Loucy (cell line): ENCODE measurements around the gene GRM7.

Source experiments
- H2AFZ ChIP-seq: fragments of 200-600 bp; sonication (generic); 2 replicates; pipeline ENCODE4 v1.6.0; 2016; ENCODE audit warnings: antibody characterized with exemption, mild to moderate bottlenecking, low read length, moderate library complexity
- H3F3A ChIP-seq: fragments of 200-600 bp; 2 replicates; pipeline ENCODE4 v1.6.0; 2016; ENCODE audit warnings: antibody characterized with exemption, low read depth, mild to moderate bottlenecking
- H3K27me3 ChIP-seq: fragments of 200-600 bp; sonication (generic); 2 replicates; pipeline ENCODE4 v1.6.1; 2014; ENCODE audit warnings: low read length, mild to moderate bottlenecking; ENCODE audit not compliant: insufficient read depth, poor library complexity, severe bottlenecking
- H3K36me3 ChIP-seq: fragments of 200-600 bp; sonication (generic); 2 replicates; pipeline ENCODE4 v1.6.1; 2016; ENCODE audit warnings: low read length; ENCODE audit not compliant: insufficient read depth
- H3K4me1 ChIP-seq: fragments of 200-600 bp; sonication (generic); 2 replicates; pipeline ENCODE4 v1.5.1; 2014; ENCODE audit warnings: low read length, mild to moderate bottlenecking; ENCODE audit not compliant: insufficient read depth, poor library complexity, severe bottlenecking
- H3K4me2 ChIP-seq: fragments of 200-600 bp; sonication (generic); 2 replicates; pipeline ENCODE4 v1.6.0; 2014; ENCODE audit warnings: antibody characterized with exemption, low read length, low read depth, mild to moderate bottlenecking; ENCODE audit not compliant: poor library complexity, severe bottlenecking
- H3K4me3 ChIP-seq: fragments of 200-600 bp; sonication (generic); 2 replicates; pipeline ENCODE4 v1.5.1; 2014; ENCODE audit warnings: low read length, mild to moderate bottlenecking, mixed read lengths; ENCODE audit not compliant: poor library complexity, severe bottlenecking
- H3K79me2 ChIP-seq: fragments of 200-600 bp; sonication (generic); 2 replicates; pipeline ENCODE4 v1.6.1; 2014; ENCODE audit warnings: low read length; ENCODE audit not compliant: insufficient read depth
- H3K9ac ChIP-seq: fragments of 200-600 bp; sonication (generic); 2 replicates; pipeline ENCODE4 v1.6.0; 2014; ENCODE audit warnings: mild to moderate bottlenecking, low read depth, low read length, moderate library complexity; ENCODE audit not compliant: poor library complexity, severe bottlenecking
- H3K9me2 ChIP-seq: fragments of 200-600 bp; sonication (generic); replicated peaks from 2 replicates; pipeline ENCODE4 v1.6.1; 2016; ENCODE audit warnings: low read depth, low read length, mixed read lengths
- H3K9me3 ChIP-seq: fragments of 200-600 bp; sonication (generic); 2 replicates; pipeline ENCODE4 v1.6.1; 2014; ENCODE audit warnings: mild to moderate bottlenecking, antibody characterized with exemption, low read length, low read depth; ENCODE audit not compliant: insufficient read depth
- H4K20me1 ChIP-seq: fragments of 200-600 bp; sonication (generic); 2 replicates; pipeline ENCODE4 v1.6.0; 2014; ENCODE audit warnings: antibody characterized with exemption, low read length, mild to moderate bottlenecking; ENCODE audit not compliant: insufficient read depth, poor library complexity, severe bottlenecking
- CTCF ChIP-seq: fragments of 200-600 bp; sonication (generic); conservative IDR thresholded peaks from 2 replicates; pipeline ENCODE4 v1.5.1; 2014; ENCODE audit warnings: mild to moderate bottlenecking, antibody characterized with exemption, low read length
- EZH2phosphoT487 ChIP-seq: fragments of 200-600 bp; IDR thresholded peaks from 2 replicates; pipeline ENCODE4 v1.6.1; 2018; ENCODE audit warnings: antibody characterized with exemption, mild to moderate bottlenecking, moderate library complexity, borderline replicate concordance

The GRM7 gene

GRCh38 chr3:7585052-7585451 lies 724.1 kb downstream of the GRM7 start:
- Histone ChIP-seq H3F3A (no peaks in the 10 kb centered on the region), H3K4me3 (peak overlapping the region; percentile 27), H4K20me1 (no peaks in the 10 kb centered on the region), H3K36me3 (no peaks in the 10 kb centered on the region), H3K27me3 (no peaks in the 10 kb centered on the region), H3K9ac (peak overlapping the region; percentile 44), H3K9me3 (no peaks in the 10 kb centered on the region), H3K4me1 (peaks cover 25% of the 10 kb centered on the region), H3K4me2 (peak overlapping the region; percentile 47), H2AFZ (no peak overlapping the region), H3K9me2 (no peaks in the 10 kb centered on the region), H3K79me2 (no peaks in the 10 kb centered on the region)
- TF ChIP-seq EZH2phosphoT487, result no peak
- TF ChIP-seq CTCF, result no peak

- H3K9ac ChIP-seq, result no peak overlapping the region
- no peaks in the 10 kb centered on the region for H3F3A ChIP-seq
- no peak overlapping the region for H2AFZ ChIP-seq
- peaks cover 25% of the 10 kb centered on the region for H3K4me1 ChIP-seq
- H3K79me2 ChIP-seq, result no peaks in the 10 kb centered on the region
- TF ChIP-seq EZH2phosphoT487 (no peak), CTCF (no peak)
- no peaks in the 10 kb centered on the region for H3K9me3 ChIP-seq
- H3K36me3 ChIP-seq, result no peaks in the 10 kb centered on the region
- no peaks in the 10 kb centered on the region for H3K9me2 ChIP-seq
- no peak overlapping the region for H3K4me2 ChIP-seq
- no peak overlapping the region for H3K4me3 ChIP-seq
- H4K20me1 ChIP-seq, result no peaks in the 10 kb centered on the region
- no peaks in the 10 kb centered on the region for H3K27me3 ChIP-seq
Measured at GRCh38 chr3:7588236-7588635, 727.3 kb downstream of the GRM7 start.

- Histone ChIP-seq H3F3A (no peaks in the 10 kb centered on the region), H3K36me3 (no peaks in the 10 kb centered on the region), H3K4me3 (no peak overlapping the region), H3K9me3 (no peaks in the 10 kb centered on the region), H3K9me2 (no peaks in the 10 kb centered on the region), H3K27me3 (no peaks in the 10 kb centered on the region), H2AFZ (no peak overlapping the region), H3K4me2 (no peak overlapping the region), H3K79me2 (no peaks in the 10 kb centered on the region), H4K20me1 (no peaks in the 10 kb centered on the region), H3K4me1 (peaks cover 13% of the 10 kb centered on the region), H3K9ac (no peak overlapping the region)
- no peak for TF ChIP-seq CTCF
- TF ChIP-seq EZH2phosphoT487, result no peak
Measured at GRCh38 chr3:7589526-7589925, 728.6 kb downstream of the GRM7 start.
